ENCODE measurements around the gene IQGAP2.

DNA sequence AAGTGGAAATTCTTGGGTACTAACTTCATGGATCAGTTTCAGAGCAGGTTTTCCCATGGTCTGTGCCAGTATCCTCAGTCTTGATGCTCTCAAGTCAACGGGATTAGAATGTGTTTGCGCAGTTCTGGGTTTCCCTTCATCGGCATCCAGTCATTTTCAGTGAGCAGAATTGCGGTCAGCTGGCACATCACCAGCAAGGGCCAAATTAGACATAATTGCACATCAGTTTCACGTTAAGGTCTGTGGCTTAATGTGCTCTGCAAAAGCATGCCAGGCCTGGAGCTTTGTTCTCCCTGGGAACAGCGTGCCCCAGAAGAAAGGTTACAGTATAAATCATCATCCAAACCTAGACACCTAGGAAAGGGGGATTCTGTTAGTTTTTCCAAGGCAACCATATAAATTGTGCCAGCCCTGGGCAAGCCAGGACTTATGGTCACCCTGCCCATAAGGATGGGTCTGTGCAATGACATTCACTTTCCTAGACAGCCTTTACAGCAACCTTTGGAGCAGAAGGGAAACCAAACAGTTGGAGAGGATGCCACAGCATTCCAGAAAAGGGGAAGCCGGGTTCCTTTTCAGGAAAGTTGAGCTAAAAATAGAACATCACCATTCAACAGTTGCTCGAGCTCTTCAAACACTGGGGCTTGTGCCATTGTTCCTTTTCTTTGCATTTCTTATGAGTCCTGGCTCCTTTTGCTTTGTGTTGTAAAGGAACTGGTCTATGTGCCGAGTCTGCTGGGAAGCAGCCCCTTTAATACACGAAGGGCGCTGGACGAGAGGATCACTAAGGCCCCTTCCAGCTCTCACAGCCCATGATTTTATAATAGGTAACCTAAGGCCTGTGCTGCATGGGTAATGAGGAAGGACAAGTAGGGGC, 23.1 kb downstream of the IQGAP2 start:
- no peak for TF ChIP-seq YY1 (IDR thresholded peaks at IDR 0.05; ENCODE audit: insufficient read depth, insufficient read length)
- TF ChIP-seq ZNF274 (IDR thresholded peaks at IDR 0.05; ENCODE audit: low read depth, low read length): no peak
- TF ChIP-seq SUZ12 (IDR thresholded peaks at IDR 0.05; ENCODE audit: extremely low read depth, insufficient read depth, insufficient read length): no peak
